Measurements from ENCODE around the gene DIABLO.

DNA sequence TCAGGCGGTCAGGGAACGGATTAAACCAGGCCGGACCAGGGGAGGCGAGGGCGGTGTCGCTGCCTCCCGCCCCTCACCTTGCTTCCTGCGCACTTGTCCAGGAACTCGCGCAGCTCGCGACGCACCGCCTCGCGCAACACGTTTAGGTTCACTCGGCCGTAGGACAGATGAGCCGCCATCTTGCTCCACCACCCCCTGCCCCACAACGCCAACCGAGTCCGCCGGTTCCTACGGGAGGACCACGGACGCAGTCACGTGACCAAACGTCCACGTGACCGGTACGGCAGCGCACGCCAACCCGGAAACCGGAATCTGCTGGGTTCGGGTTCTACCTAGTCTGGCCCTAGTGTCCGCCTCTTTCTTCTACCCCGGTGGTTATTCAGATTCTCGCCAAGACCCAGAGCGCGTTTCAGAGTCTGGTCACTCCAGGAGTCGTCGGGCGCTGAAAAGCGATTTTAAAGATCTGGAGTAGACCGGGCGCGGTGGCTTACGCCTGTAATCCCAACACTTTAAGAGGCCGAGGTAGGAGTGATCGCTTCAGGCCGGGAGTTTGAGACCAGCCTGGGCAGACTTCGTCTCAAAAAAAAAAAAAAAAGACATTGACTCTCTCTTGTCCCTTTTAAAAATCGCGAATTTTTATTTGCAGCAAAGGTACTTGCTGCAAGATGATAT, 40.5 kb upstream of the DIABLO start, which contains the start of gene VPS33A:
- no peak for TF ChIP-seq EZH2phosphoT487 (conservative IDR thresholded peaks at IDR 0.05; ENCODE audit: low read length)
- TF ChIP-seq, protein P1, sequence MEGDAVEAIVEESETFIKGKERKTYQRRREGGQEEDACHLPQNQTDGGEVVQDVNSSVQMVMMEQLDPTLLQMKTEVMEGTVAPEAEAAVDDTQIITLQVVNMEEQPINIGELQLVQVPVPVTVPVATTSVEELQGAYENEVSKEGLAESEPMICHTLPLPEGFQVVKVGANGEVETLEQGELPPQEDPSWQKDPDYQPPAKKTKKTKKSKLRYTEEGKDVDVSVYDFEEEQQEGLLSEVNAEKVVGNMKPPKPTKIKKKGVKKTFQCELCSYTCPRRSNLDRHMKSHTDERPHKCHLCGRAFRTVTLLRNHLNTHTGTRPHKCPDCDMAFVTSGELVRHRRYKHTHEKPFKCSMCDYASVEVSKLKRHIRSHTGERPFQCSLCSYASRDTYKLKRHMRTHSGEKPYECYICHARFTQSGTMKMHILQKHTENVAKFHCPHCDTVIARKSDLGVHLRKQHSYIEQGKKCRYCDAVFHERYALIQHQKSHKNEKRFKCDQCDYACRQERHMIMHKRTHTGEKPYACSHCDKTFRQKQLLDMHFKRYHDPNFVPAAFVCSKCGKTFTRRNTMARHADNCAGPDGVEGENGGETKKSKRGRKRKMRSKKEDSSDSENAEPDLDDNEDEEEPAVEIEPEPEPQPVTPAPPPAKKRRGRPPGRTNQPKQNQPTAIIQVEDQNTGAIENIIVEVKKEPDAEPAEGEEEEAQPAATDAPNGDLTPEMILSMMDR (IDR thresholded peaks at IDR 0.05; ENCODE audit: insufficient read depth, low read length, poor library complexity, severe bottlenecking) = no peak
